HCT116 (cell line): ENCODE results near the gene SYTL3.

Experiments
- CTCF ChIP-seq, 3 experiments: fragments of 200-600 bp in 1 of 3; sonication (generic) in 1 of 3; IDR thresholded peaks in 2 of 3; conservative IDR thresholded peaks in 1 of 3; 2 replicates each; pipeline ENCODE4 v1.5.1; 2012 to 2017; ENCODE audit warnings: low read depth in 2 of 3, low read length in 2 of 3, antibody characterized with exemption in 1 of 3, borderline replicate concordance in 1 of 3, control low read depth in 1 of 3, mild to moderate bottlenecking in 1 of 3, mixed read lengths in 1 of 3, mixed run types in 1 of 3, moderate library complexity in 1 of 3; ENCODE audit not compliant: insufficient read depth in 1 of 3
- FOSL1 ChIP-seq: IDR thresholded peaks from 2 replicates; pipeline ENCODE4 v1.6.1; 2012; ENCODE audit warnings: low read depth
- POLR2A ChIP-seq: IDR thresholded peaks from 2 replicates; pipeline ENCODE4 v1.7.0; 2011; ENCODE audit warnings: borderline replicate concordance; ENCODE audit not compliant: insufficient read depth, insufficient read length; ENCODE audit errors: extremely low read depth
- SIN3A ChIP-seq: IDR thresholded peaks from 2 replicates; pipeline ENCODE4 v1.6.1; 2012; ENCODE audit warnings: low read depth
- YY1 ChIP-seq: IDR thresholded peaks from 2 replicates; pipeline ENCODE4 v1.6.1; 2011; ENCODE audit warnings: low read length, low read depth, moderate library complexity, mild to moderate bottlenecking; ENCODE audit not compliant: insufficient replicate concordance; ENCODE audit errors: extremely low read depth

- TF ChIP-seq POLR2A (no peak), CTCF (IDR thresholded peaks at IDR 0.05 in 2 of 3, conservative IDR thresholded peaks at IDR 0.05 in 1 of 3; ENCODE audit: borderline replicate concordance in 1 of 3, insufficient read depth in 1 of 3, low read depth in 2 of 3, low read length in 2 of 3) (no peak), FOSL1 (no peak), SIN3A (no peak), YY1 (no peak)
Observed at GRCh38 chr6:158762787-158763433, 113.1 kb downstream of the SYTL3 start.
